Right lung (tissue), 5 donors: Measurements from ENCODE around the gene STXBP5. TPM values are rescaled to one million over a fixed set of nuclear protein-coding genes. Genes with fewer than 3 reads are reported as not detected.

ENCODE experiments used
- DNase-seq, 2 donors: peaks; one replicate each; pipeline ENCODE4 v3.0.0-alpha.2; 2013
- polyA plus RNA-seq, 5 donors: library from polyadenylated mRNA; unstranded; fragments of 120-200 nt; gene quantifications; one replicate each; pipeline versions ENCODE4 v1.2.1 to v1.2.3, GENCODE V29; 2013; ENCODE audit warnings: inconsistent platforms in 1 of 5, low replicate concordance in 1 of 5; ENCODE audit not compliant: insufficient read length in 5 of 5, insufficient read depth in 1 of 5

Gene STXBP5
- polyA plus RNA-seq, 5 donors = 9.9 to 14.8 (median 14.4) TPM

GRCh38 chr6:147285087-147285855 lies 81.1 kb downstream of the STXBP5 start:
- peak; percentile 5 to 17 for DNase-seq

GRCh38 chr6:147287869-147288271 lies 83.7 kb downstream of the STXBP5 start:
- DNase-seq = no peak

GRCh38 chr6:147297124-147297523 lies 92.9 kb downstream of the STXBP5 start:
- DNase-seq = no peak

- no peak for DNase-seq
Measured at GRCh38 chr6:147297663-147298316, 93.6 kb downstream of the STXBP5 start.

GRCh38 chr6:147298461-147298860 lies 94.2 kb downstream of the STXBP5 start:
- DNase-seq = no peak

- no peak for DNase-seq
Measured at GRCh38 chr6:147299035-147299434, 94.8 kb downstream of the STXBP5 start.

- no peak for DNase-seq
Measured at GRCh38 chr6:147301070-147301469, 96.9 kb downstream of the STXBP5 start.

- no peak for DNase-seq
Measured at GRCh38 chr6:147304016-147304415, 99.8 kb downstream of the STXBP5 start.

- DNase-seq = no peak
Measured at GRCh38 chr6:147310521-147310920, 106.3 kb downstream of the STXBP5 start.

- no peak for DNase-seq
Measured at GRCh38 chr6:147311218-147311617, 107.0 kb downstream of the STXBP5 start.

GRCh38 chr6:147321260-147321659 lies 117.0 kb downstream of the STXBP5 start:
- no peak for DNase-seq

- DNase-seq = peak; percentile 24 to 39
Measured at GRCh38 chr6:147322299-147323162, 118.3 kb downstream of the STXBP5 start.

- DNase-seq = no peak
Measured at GRCh38 chr6:147325557-147325956, 121.3 kb downstream of the STXBP5 start.

- DNase-seq = no peak
Measured at GRCh38 chr6:147331401-147331800, 127.2 kb downstream of the STXBP5 start.

GRCh38 chr6:147337921-147338320 lies 133.7 kb downstream of the STXBP5 start:
- no peak for DNase-seq

- no peak for DNase-seq
Measured at GRCh38 chr6:147341486-147341885, 137.3 kb downstream of the STXBP5 start.

- DNase-seq = no peak
Measured at GRCh38 chr6:147345902-147346301, 141.7 kb downstream of the STXBP5 start.

GRCh38 chr6:147347179-147347881 lies 143.1 kb downstream of the STXBP5 start:
- DNase-seq = no peak

- DNase-seq = no peak
Measured at GRCh38 chr6:147347882-147348575, 143.8 kb downstream of the STXBP5 start.

GRCh38 chr6:147361311-147361981 lies 157.2 kb downstream of the STXBP5 start:
- no peak for DNase-seq

- no peak for DNase-seq
Measured at GRCh38 chr6:147366290-147366689, 162.1 kb downstream of the STXBP5 start.
